ENCODE data around the gene SDHB.

GRCh38 chr1:17012775-17013490, 40.9 kb downstream of the SDHB start:
- TF ChIP-seq CTCF (IDR thresholded peaks at IDR 0.05) (no peak), POLR2A (IDR thresholded peaks at IDR 0.05) (no peak)

Data from body of pancreas (tissue), 4 donors.